Type B pancreatic cell (in vitro differentiated cells): ENCODE results near the gene KRT81. TPM values are rescaled to one million over a fixed set of nuclear protein-coding genes. Genes with fewer than 3 reads are reported as not detected.

Experiments used
- DNase-seq: peaks from one replicate; pipeline ENCODE4 v3.0.0; 2021; ENCODE audit warnings: mixed read lengths; ENCODE audit not compliant: unreplicated experiment; ENCODE audit errors: extremely low spot score
- H3K27ac Mint-ChIP-seq: 2 replicates; pipeline ENCODE4 v1.8.0; 2021; ENCODE audit warnings: mild to moderate bottlenecking, mixed read lengths
- H3K27me3 Mint-ChIP-seq: 2 replicates; pipeline ENCODE4 v1.8.0; 2021; ENCODE audit warnings: mixed read lengths
- H3K36me3 Mint-ChIP-seq: 2 replicates; pipeline ENCODE4 v1.8.0; 2021; ENCODE audit warnings: mixed read lengths
- H3K4me1 Mint-ChIP-seq: one replicate; pipeline ENCODE4 v1.8.0; 2021; ENCODE audit warnings: mixed read lengths; ENCODE audit not compliant: unreplicated experiment
- H3K4me3 Mint-ChIP-seq: 2 replicates; pipeline ENCODE4 v1.8.0; 2021; ENCODE audit warnings: mild to moderate bottlenecking, mixed read lengths
- H3K9me3 Mint-ChIP-seq: 2 replicates; pipeline ENCODE4 v1.8.0; 2021; ENCODE audit warnings: mixed read lengths
- total RNA-seq: library from RNA; stranded (reverse); gene quantifications from 2 replicates; pipeline ENCODE4 v1.2.1, GENCODE V29; 2021; ENCODE audit warnings: low replicate concordance
- TF ChIP-seq, protein P1 (sequence below): fragments of 200-600 bp; sonication (generic); conservative IDR thresholded peaks from 2 replicates; pipeline ENCODE4 v1.5.0; 2021; ENCODE audit warnings: antibody characterized with exemption, mild to moderate bottlenecking

The KRT81 gene
- total RNA-seq, 1 donor from 2014 or later, result 0.31 TPM

DNA sequence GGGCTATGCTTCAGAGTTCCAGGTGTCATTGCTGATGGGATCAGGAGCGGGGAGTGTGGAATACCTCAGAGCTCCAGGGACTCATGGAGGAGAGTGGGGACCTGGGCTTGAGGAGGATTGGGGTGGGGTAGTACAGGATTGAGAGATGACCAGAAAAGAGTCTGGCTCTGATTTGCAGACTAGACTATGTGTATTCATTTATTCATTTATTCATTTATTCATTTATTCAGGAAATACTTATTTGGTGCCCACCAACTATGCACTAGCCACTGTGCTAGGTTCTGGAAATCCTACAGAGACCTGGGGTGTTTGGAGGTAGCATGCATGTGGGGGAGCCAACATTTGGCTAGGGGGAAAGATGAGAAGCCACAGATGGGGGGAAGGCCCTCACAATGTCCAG, 30.7 kb upstream of the KRT81 start:
- Mint-ChIP-seq H3K9me3 (no peaks in the 10 kb centered on the region), H3K27me3 (peaks cover 57% of the 10 kb centered on the region), H3K4me3 (no peak overlapping the region), H3K27ac (no peak overlapping the region), H3K36me3 (no peaks in the 10 kb centered on the region), H3K4me1 (no peaks in the 10 kb centered on the region)
- TF ChIP-seq, protein P1, sequence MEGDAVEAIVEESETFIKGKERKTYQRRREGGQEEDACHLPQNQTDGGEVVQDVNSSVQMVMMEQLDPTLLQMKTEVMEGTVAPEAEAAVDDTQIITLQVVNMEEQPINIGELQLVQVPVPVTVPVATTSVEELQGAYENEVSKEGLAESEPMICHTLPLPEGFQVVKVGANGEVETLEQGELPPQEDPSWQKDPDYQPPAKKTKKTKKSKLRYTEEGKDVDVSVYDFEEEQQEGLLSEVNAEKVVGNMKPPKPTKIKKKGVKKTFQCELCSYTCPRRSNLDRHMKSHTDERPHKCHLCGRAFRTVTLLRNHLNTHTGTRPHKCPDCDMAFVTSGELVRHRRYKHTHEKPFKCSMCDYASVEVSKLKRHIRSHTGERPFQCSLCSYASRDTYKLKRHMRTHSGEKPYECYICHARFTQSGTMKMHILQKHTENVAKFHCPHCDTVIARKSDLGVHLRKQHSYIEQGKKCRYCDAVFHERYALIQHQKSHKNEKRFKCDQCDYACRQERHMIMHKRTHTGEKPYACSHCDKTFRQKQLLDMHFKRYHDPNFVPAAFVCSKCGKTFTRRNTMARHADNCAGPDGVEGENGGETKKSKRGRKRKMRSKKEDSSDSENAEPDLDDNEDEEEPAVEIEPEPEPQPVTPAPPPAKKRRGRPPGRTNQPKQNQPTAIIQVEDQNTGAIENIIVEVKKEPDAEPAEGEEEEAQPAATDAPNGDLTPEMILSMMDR, result no peak
- DNase-seq, result no peak

DNA sequence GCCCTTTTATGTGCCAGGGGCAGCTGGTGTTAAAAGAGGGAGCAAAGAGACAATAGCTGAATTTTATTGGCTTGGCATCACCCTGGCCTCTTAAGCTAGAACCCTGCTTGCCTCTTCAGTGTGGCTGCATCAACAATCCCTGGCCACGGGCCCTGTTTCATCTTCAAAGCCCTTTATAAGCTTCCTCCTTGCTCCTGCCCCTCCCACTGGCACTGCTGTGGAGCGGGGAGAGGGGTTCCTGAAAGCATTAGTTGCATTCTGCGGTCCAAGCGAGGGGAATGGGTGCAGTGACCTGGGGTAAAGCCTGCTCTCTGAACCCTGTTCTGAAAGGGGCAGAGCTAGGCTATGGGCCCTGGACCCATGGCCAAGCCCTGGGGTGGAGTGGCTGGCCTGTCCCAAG, 30.1 kb upstream of the KRT81 start:
- Mint-ChIP-seq H3K27me3 (peaks cover 54% of the 10 kb centered on the region), H3K4me1 (no peaks in the 10 kb centered on the region), H3K4me3 (no peak overlapping the region), H3K36me3 (no peaks in the 10 kb centered on the region), H3K27ac (no peak overlapping the region), H3K9me3 (no peaks in the 10 kb centered on the region)
- no peak for DNase-seq
- TF ChIP-seq, protein P1, result no peak

DNA sequence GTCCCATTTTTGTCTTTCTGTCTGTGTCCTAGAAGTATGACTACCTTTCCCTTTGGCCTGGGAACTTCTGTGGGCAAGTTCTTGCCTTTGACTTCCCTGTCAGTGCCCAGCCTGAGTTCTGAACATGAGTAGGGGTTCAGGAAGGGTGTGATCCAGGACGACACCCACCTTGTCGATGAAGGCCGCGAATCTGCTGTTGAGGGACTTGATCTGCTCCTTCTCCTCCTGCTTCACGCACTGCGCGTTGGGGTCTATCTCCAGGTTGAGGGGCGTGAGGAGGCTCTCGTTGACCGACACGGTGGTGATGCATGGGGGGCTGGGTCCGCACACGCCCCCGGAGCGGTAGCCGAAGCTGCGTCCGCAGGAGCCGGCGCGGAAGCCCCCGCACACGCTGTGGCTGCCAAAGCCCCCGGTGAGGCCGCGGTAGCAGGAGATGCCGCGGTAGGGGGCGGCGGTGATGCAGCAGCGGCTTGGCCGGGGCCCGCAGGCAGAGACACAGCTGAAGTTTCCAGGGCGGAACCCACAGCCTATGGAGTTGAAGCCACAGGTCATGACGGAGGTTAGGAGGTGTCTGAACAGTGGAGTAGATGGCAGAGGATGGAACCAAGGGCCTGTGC, 29.6 kb upstream of the KRT81 start, which contains the start of gene KRT83:
TSS of gene KRT83 (minus strand) at position 615 of the 617 bp plus-strand sequence. CDS start at position 552, 63 bp downstream.
- Mint-ChIP-seq H3K9me3 (no peaks in the 10 kb centered on the region), H3K4me1 (no peaks in the 10 kb centered on the region), H3K27me3 (peaks cover 54% of the 10 kb centered on the region), H3K36me3 (no peaks in the 10 kb centered on the region), H3K4me3 (no peak within 1 kb of the TSS), H3K27ac (no peak within 1 kb of the TSS)
- no peak for DNase-seq
- TF ChIP-seq, protein P1, result no peak

DNA sequence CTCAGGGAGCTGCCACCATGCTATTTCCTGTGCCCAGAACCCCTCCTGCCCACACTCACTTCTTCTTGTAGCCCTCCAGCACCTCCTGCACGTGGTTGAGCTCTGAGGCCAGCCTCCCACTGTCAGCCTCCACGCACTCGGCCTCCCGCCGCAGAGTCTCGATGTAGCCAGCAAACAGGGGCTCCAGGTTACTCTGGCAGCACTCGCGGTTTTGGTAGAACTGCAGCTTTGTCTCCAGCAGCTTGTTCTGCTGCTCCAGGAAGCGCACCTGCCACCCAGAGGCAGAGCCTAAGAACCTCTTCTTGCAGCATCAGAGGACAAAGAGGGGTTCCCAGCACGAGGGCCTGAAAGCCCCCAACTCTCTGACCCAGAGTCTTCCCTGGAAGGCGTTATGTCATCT, 27.8 kb upstream of the KRT81 start:
- TF ChIP-seq, protein P1, result no peak
- no peak for DNase-seq
- Mint-ChIP-seq H3K27me3 (peaks cover 49% of the 10 kb centered on the region), H3K27ac (no peak overlapping the region), H3K4me3 (no peak overlapping the region), H3K9me3 (no peaks in the 10 kb centered on the region), H3K4me1 (no peaks in the 10 kb centered on the region), H3K36me3 (no peaks in the 10 kb centered on the region)

DNA sequence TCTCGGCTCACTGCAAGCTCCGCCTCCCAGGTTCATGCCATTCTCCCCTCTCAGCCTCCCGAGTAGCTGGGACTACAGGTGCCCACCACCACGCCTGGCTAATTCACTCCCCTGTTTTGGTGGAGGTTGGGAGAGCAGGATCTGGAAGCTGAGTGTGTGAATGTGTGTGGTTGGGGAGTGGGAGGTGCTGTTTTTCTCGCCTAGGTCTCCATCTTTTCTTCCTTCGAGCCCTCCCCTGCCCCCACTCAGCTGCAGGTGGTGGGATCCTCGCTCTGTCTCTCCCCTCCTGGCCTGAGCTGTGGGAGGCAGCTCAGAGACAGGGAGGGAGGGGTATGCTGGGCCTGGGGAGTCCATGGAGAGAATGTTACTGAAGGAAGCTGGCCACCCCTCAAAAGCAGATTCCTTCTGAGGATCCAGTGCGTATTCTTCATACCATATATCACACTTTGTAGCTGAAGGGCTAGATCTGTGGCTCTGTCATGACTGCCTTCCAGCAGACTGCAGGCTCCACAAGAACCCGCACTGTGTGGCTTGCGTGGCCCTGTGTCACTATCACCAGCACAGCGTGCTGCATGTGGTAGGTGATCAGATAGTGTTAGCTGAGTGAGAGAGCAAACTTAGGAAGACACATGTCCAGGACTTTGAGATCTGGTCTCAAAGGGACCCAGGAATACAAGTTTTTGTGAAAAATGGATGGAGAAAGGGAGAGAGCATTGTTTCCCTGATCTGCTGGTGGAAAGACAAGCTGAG, 27.1 kb upstream of the KRT81 start:
- H3K27me3 Mint-ChIP-seq, result peaks cover 55% of the 10 kb centered on the region
- TF ChIP-seq, protein P1, result no peak
- H3K36me3 Mint-ChIP-seq, result no peaks in the 10 kb centered on the region
- no peak overlapping the region for H3K4me3 Mint-ChIP-seq
- H3K9me3 Mint-ChIP-seq, result no peaks in the 10 kb centered on the region
- H3K27ac Mint-ChIP-seq, result no peak overlapping the region
- H3K4me1 Mint-ChIP-seq, result no peaks in the 10 kb centered on the region
- no peak for DNase-seq
